Measurements from ENCODE around the gene EIPR1.

Gene EIPR1

DNA sequence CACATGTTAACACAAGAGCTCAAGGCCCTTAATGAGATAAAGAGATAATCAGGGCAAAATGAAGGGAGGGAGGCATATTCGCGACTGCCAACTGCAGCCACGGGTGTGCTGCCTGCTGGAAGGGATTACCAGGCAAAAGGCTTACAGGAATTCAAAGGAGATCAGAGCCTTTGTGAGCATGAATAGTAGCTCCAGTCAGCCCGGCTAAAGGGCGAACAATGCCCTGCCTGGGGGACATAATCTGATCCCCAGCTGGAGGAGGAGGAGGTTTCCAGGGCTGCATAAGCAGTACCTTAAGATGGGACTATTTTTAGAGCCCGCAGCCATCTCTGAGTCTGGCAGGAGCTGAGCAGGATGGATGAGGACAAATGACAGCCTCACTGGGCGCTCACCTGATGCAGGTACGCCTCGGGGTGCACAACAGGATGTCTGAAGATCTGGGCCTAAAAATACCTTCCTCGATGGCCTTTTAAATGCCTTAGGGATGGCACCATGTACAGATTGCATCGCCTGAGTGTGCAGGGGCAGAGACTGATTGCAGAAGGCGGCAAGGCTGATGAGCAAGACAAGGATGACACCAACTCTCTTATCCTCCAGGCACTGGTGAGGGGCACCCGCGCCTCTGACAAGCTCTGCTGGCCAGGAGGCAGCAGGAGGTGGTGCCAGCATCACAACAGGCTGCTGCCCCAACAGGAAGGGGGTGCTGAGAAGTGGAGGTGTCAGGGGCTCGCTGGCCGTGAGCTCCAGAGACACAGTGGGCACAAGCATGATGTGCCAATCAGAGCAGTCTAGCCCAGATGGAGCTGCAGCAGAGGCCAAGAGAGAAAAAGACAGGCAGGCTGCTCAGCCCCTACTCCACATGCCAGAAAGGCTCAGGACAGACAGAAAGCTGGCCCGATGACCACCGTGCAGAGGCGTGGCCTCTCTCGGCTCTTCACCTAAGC, 111.4 kb downstream of the EIPR1 start:
- no peak overlapping the region for H2BK12ac ChIP-seq (ENCODE audit: low read length)
- no CpG with 5 or more reads among the region's 20 CpGs for WGBS (ENCODE audit: extremely low coverage, insufficient coverage, insufficient read length)
- H4K12ac ChIP-seq (ENCODE audit: low read depth, low read length): no peak overlapping the region
- H2BK5ac ChIP-seq (ENCODE audit: low read depth, low read length, poor library complexity): no peak overlapping the region
- no peak overlapping the region for H3K4me3 ChIP-seq (ENCODE audit: low read depth, low read length)
- peaks cover 1 to 3% of the 10 kb centered on the region in 2 experiments for H3K36me3 ChIP-seq (ENCODE audit: control insufficient read depth in 1 of 2, insufficient read depth in 2 of 2, low read length in 2 of 2)
- H4K91ac ChIP-seq (ENCODE audit: low read depth, low read length): no peak overlapping the region
- no peak overlapping the region for H3K14ac ChIP-seq (ENCODE audit: low read length)
- no peak overlapping the region for H3K27ac ChIP-seq (ENCODE audit: low read depth, low read length)
- H3K4me2 ChIP-seq (ENCODE audit: low read length): no peak overlapping the region
- no peak overlapping the region for H3K23ac ChIP-seq (ENCODE audit: low read length)
- no peak overlapping the region for H2BK120ac ChIP-seq (ENCODE audit: insufficient read depth, low read length, poor library complexity)
- no peak overlapping the region for H4K8ac ChIP-seq (ENCODE audit: low read depth, low read length)
- H2AK5ac ChIP-seq (ENCODE audit: low read length): no peak overlapping the region
- no peaks in the 10 kb centered on the region for H3K79me1 ChIP-seq (ENCODE audit: low read length)
- no peaks in the 10 kb centered on the region for H3K27me3 ChIP-seq (ENCODE audit: insufficient read depth, low read length)
- H3K4me1 ChIP-seq (ENCODE audit: control insufficient read depth in 1 of 2, insufficient read depth in 2 of 2, low read length in 2 of 2): no peaks in the 10 kb centered on the region
- H3K9me3 ChIP-seq (ENCODE audit: insufficient read depth, low read depth, low read length): peaks cover 6% of the 10 kb centered on the region
- no peak overlapping the region for H2AFZ ChIP-seq (ENCODE audit: insufficient read depth, low read length, poor library complexity)
- no peak overlapping the region for H3K9ac ChIP-seq (ENCODE audit: low read length)
- H3K4ac ChIP-seq (ENCODE audit: low read depth, low read length): no peak overlapping the region
- no peak for DNase-seq
- H3K79me2 ChIP-seq (ENCODE audit: control insufficient read depth, insufficient read depth, low read length, poor library complexity): no peaks in the 10 kb centered on the region
- H3K18ac ChIP-seq (ENCODE audit: low read length): no peak overlapping the region

DNA sequence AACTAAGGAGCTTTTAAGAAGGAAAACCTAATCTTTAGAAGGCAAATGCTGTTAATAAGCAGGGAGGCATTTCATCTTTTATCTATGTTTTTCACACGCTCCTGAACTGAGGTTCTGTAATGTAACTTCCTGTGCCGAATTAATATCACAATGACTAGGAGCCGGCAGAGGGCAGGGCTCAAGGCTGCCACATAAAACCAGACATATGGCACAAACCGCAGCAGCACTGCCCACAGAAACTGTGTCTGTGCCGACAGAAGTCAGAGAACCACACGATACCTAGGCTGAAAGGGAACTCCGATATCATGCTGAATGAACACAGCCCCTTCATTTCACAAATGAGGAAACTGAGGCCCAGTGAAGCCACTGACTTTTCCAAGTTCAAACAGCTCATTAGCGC, 112.1 kb downstream of the EIPR1 start:
- Histone ChIP-seq H3K9me3 (ENCODE audit: insufficient read depth, low read depth, low read length) (peaks cover 6% of the 10 kb centered on the region), H3K14ac (ENCODE audit: low read length) (no peak overlapping the region), H3K4ac (ENCODE audit: low read depth, low read length) (no peak overlapping the region), H4K91ac (ENCODE audit: low read depth, low read length) (no peak overlapping the region), H2AK5ac (ENCODE audit: low read length) (no peak overlapping the region), H2BK120ac (ENCODE audit: insufficient read depth, low read length, poor library complexity) (no peak overlapping the region), H4K8ac (ENCODE audit: low read depth, low read length) (no peak overlapping the region), H3K9ac (ENCODE audit: low read length) (no peak overlapping the region), H3K4me3 (ENCODE audit: low read depth, low read length) (no peak overlapping the region), H3K27ac (ENCODE audit: low read depth, low read length) (no peak overlapping the region), H3K79me1 (ENCODE audit: low read length) (no peaks in the 10 kb centered on the region), H2BK5ac (ENCODE audit: low read depth, low read length, poor library complexity) (no peak overlapping the region), H2BK12ac (ENCODE audit: low read length) (no peak overlapping the region), H4K12ac (ENCODE audit: low read depth, low read length) (no peak overlapping the region), H3K36me3 (ENCODE audit: control insufficient read depth in 1 of 2, insufficient read depth in 2 of 2, low read length in 2 of 2) (peaks cover 1 to 3% of the 10 kb centered on the region in 2 experiments), H3K79me2 (ENCODE audit: control insufficient read depth, insufficient read depth, low read length, poor library complexity) (no peaks in the 10 kb centered on the region), H3K27me3 (ENCODE audit: insufficient read depth, low read length) (no peaks in the 10 kb centered on the region), H3K18ac (ENCODE audit: low read length) (no peak overlapping the region), H2AFZ (ENCODE audit: insufficient read depth, low read length, poor library complexity) (no peak overlapping the region), H3K4me2 (ENCODE audit: low read length) (no peak overlapping the region), H3K23ac (ENCODE audit: low read length) (no peak overlapping the region), H3K4me1 (ENCODE audit: control insufficient read depth in 1 of 2, insufficient read depth in 2 of 2, low read length in 2 of 2) (no peaks in the 10 kb centered on the region)
- no peak for DNase-seq
- no CpG with 5 or more reads among the region's 8 CpGs for WGBS (ENCODE audit: extremely low coverage, insufficient coverage, insufficient read length)

DNA sequence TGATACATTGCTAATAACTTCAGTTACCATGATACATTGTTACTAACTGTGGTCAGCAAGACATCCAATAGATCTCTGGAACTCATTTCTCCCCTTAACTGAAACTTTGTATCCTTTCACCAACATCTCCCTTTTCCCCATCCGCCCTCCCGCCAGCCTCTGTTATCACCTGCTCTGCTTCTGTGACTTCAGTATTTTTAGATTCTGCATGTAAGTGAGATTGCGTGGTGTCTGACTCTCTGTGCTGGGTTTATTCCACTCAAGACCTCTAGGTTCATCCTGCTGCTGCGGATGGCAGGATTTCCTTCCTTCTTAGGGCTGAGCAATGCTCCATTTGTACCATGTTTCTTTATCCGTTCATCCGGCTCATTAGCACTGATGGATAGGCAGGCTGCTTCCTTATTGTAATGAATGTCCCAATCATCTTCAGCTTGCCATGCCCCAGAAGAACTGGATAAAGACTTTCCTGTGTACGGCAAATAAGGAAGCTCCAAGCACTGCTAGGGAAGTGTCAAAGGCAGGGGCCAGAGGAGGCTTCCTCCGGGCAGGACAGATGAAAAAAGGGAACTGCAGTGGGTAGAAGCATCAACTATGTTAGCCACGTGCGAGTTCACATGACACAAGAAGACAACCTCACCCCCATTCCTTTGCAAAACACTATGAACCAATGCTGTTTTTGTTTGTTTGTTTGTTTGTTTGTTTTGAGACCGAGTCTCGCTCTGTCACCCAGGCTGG, 113.4 kb downstream of the EIPR1 start:
- Histone ChIP-seq H3K79me1 (ENCODE audit: low read length) (no peaks in the 10 kb centered on the region), H2AK5ac (ENCODE audit: low read length) (no peak overlapping the region), H3K27ac (ENCODE audit: low read depth, low read length) (no peak overlapping the region), H4K8ac (ENCODE audit: low read depth, low read length) (no peak overlapping the region), H2BK120ac (ENCODE audit: insufficient read depth, low read length, poor library complexity) (no peak overlapping the region), H3K4me3 (ENCODE audit: low read depth, low read length) (no peak overlapping the region), H3K4me2 (ENCODE audit: low read length) (no peak overlapping the region), H3K4me1 (ENCODE audit: control insufficient read depth in 1 of 2, insufficient read depth in 2 of 2, low read length in 2 of 2) (no peaks in the 10 kb centered on the region), H4K12ac (ENCODE audit: low read depth, low read length) (no peak overlapping the region), H3K9me3 (ENCODE audit: insufficient read depth, low read depth, low read length) (peaks cover 2% of the 10 kb centered on the region), H4K91ac (ENCODE audit: low read depth, low read length) (no peak overlapping the region), H2BK12ac (ENCODE audit: low read length) (no peak overlapping the region), H3K18ac (ENCODE audit: low read length) (no peak overlapping the region), H2AFZ (ENCODE audit: insufficient read depth, low read length, poor library complexity) (no peak overlapping the region), H3K9ac (ENCODE audit: low read length) (no peak overlapping the region), H3K27me3 (ENCODE audit: insufficient read depth, low read length) (no peaks in the 10 kb centered on the region), H3K4ac (ENCODE audit: low read depth, low read length) (no peak overlapping the region), H3K23ac (ENCODE audit: low read length) (no peak overlapping the region), H3K14ac (ENCODE audit: low read length) (no peak overlapping the region), H2BK5ac (ENCODE audit: low read depth, low read length, poor library complexity) (no peak overlapping the region), H3K79me2 (ENCODE audit: control insufficient read depth, insufficient read depth, low read length, poor library complexity) (no peaks in the 10 kb centered on the region), H3K36me3 (ENCODE audit: control insufficient read depth in 1 of 2, insufficient read depth in 2 of 2, low read length in 2 of 2) (peaks cover 1 to 3% of the 10 kb centered on the region in 2 experiments)
- DNase-seq: peak in 1 of 2 donors; percentile 2
- no CpG with 5 or more reads among the region's 12 CpGs for WGBS (ENCODE audit: extremely low coverage, insufficient coverage, insufficient read length)

DNA sequence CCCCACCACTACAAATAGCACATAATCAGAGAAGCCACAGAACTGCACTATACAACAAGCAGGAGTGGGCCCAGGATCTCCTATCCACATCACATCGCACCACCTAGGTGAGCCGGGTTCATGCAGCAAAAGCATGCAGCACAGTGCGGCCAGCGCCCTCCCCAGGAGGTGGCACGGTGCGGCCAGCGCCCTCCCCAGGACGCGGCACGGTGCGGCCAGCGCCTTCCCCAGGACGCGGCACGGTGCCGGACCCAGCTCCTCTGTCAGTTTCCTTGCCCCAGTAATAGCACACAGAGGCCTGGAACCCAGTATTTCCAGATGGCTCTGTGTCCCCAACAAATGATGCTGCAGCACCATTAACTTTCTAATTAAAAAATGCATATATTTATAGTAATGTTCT, 114.1 kb downstream of the EIPR1 start:
- H3K4me2 ChIP-seq (ENCODE audit: low read length): no peak overlapping the region
- H3K79me2 ChIP-seq (ENCODE audit: control insufficient read depth, insufficient read depth, low read length, poor library complexity): no peaks in the 10 kb centered on the region
- no peaks in the 10 kb centered on the region for H3K27me3 ChIP-seq (ENCODE audit: insufficient read depth, low read length)
- H3K9ac ChIP-seq (ENCODE audit: low read length): no peak overlapping the region
- peaks cover 0 to 1% of the 10 kb centered on the region in 2 experiments for H3K36me3 ChIP-seq (ENCODE audit: control insufficient read depth in 1 of 2, insufficient read depth in 2 of 2, low read length in 2 of 2)
- no peak overlapping the region for H4K12ac ChIP-seq (ENCODE audit: low read depth, low read length)
- H2BK5ac ChIP-seq (ENCODE audit: low read depth, low read length, poor library complexity): no peak overlapping the region
- no peaks in the 10 kb centered on the region for H3K79me1 ChIP-seq (ENCODE audit: low read length)
- no peak overlapping the region for H2BK120ac ChIP-seq (ENCODE audit: insufficient read depth, low read length, poor library complexity)
- H3K9me3 ChIP-seq (ENCODE audit: insufficient read depth, low read depth, low read length): no peaks in the 10 kb centered on the region
- no peak overlapping the region for H3K4ac ChIP-seq (ENCODE audit: low read depth, low read length)
- no peak overlapping the region for H2BK12ac ChIP-seq (ENCODE audit: low read length)
- H3K18ac ChIP-seq (ENCODE audit: low read length): no peak overlapping the region
- H3K14ac ChIP-seq (ENCODE audit: low read length): no peak overlapping the region
- DNase-seq: no peak
- no CpG with 5 or more reads among the region's 16 CpGs for WGBS (ENCODE audit: extremely low coverage, insufficient coverage, insufficient read length)
- H2AFZ ChIP-seq (ENCODE audit: insufficient read depth, low read length, poor library complexity): no peak overlapping the region
- no peak overlapping the region for H3K27ac ChIP-seq (ENCODE audit: low read depth, low read length)
- H3K4me3 ChIP-seq (ENCODE audit: low read depth, low read length): no peak overlapping the region
- H2AK5ac ChIP-seq (ENCODE audit: low read length): no peak overlapping the region
- H4K91ac ChIP-seq (ENCODE audit: low read depth, low read length): no peak overlapping the region
- H3K23ac ChIP-seq (ENCODE audit: low read length): no peak overlapping the region
- H3K4me1 ChIP-seq (ENCODE audit: control insufficient read depth in 1 of 2, insufficient read depth in 2 of 2, low read length in 2 of 2): no peaks in the 10 kb centered on the region
- no peak overlapping the region for H4K8ac ChIP-seq (ENCODE audit: low read depth, low read length)
